GM06990 (cell line): ENCODE measurements around the gene STRBP.
A peak's percentile ranks its signal among the peaks of the same experiment; 100 is the strongest.

Experiments
- DNase-seq: peaks from one replicate; pipeline ENCODE4 v3.0.0-alpha.2; 2011; ENCODE audit not compliant: insufficient read length; ENCODE audit errors: extremely low read depth
- H3K27me3 ChIP-seq: replicated peaks from 2 replicates; pipeline ENCODE4 v1.6.0; 2011; ENCODE audit warnings: low read length; ENCODE audit not compliant: control insufficient read depth, insufficient read depth
- H3K36me3 ChIP-seq: 2 replicates; pipeline ENCODE4 v1.5.1; 2011; ENCODE audit warnings: low read length; ENCODE audit not compliant: control insufficient read depth, insufficient read depth
- H3K4me3 ChIP-seq: replicated peaks from 2 replicates; pipeline ENCODE4 v1.5.1; 2011; ENCODE audit warnings: low read depth, mild to moderate bottlenecking, control low read depth, low read length
- TF ChIP-seq, protein P1 (sequence below): IDR thresholded peaks from 2 replicates; pipeline ENCODE4 v1.5.1; 2011; ENCODE audit warnings: low read length, control low read depth, mild to moderate bottlenecking, inconsistent platforms; ENCODE audit not compliant: insufficient read depth, poor library complexity, severe bottlenecking

STRBP gene

DNA sequence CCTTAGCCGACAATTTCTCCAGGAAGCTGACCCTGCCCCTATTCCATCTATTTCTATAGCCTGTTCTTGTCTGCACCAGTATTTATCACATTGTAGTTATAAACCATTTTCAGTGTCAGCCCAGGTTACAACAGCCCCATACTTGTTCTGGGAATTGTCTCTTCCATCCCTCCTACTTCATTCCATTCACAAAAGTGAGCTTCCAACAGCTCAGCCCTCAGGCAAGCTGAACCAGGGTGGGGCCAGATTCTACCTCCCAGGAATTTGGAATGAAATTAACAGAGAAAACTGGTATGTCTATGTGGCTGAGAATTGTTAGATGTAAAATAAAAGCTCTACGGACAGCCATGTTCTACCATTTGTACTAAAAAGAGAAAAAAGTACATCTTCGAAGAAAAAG is 36.1 kb downstream of the STRBP start:
- DNase-seq: no peak
- no peaks in the 10 kb centered on the region for H3K27me3 ChIP-seq
- H3K4me3 ChIP-seq: no peak overlapping the region
- no peaks in the 10 kb centered on the region; the same call in 1 of the 2 replicates for H3K36me3 ChIP-seq
- TF ChIP-seq, protein P1, sequence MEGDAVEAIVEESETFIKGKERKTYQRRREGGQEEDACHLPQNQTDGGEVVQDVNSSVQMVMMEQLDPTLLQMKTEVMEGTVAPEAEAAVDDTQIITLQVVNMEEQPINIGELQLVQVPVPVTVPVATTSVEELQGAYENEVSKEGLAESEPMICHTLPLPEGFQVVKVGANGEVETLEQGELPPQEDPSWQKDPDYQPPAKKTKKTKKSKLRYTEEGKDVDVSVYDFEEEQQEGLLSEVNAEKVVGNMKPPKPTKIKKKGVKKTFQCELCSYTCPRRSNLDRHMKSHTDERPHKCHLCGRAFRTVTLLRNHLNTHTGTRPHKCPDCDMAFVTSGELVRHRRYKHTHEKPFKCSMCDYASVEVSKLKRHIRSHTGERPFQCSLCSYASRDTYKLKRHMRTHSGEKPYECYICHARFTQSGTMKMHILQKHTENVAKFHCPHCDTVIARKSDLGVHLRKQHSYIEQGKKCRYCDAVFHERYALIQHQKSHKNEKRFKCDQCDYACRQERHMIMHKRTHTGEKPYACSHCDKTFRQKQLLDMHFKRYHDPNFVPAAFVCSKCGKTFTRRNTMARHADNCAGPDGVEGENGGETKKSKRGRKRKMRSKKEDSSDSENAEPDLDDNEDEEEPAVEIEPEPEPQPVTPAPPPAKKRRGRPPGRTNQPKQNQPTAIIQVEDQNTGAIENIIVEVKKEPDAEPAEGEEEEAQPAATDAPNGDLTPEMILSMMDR: no peak

DNA sequence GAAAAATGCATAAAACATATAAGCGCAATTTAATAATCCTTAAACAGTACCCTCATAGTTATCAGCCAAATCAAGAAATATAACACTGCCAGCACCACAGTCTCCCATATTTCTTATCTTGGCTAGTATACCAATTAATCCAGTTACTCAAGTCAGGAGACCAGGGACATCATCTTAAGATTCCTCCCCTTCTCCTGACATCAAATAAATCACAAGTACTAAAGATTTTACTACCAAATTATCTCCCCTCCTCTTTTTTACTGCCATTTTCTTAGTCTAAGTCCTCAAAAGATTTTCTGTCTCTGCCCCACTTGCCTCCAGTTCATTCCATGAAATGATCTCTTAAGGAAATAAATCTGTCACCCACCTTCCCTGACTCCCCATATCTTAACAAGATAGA is 37.0 kb downstream of the STRBP start:
- H3K36me3 ChIP-seq: no peaks in the 10 kb centered on the region; the same call in 1 of the 2 replicates
- no peak for DNase-seq
- H3K27me3 ChIP-seq: no peaks in the 10 kb centered on the region
- H3K4me3 ChIP-seq: no peak overlapping the region
- TF ChIP-seq, protein P1: no peak

DNA sequence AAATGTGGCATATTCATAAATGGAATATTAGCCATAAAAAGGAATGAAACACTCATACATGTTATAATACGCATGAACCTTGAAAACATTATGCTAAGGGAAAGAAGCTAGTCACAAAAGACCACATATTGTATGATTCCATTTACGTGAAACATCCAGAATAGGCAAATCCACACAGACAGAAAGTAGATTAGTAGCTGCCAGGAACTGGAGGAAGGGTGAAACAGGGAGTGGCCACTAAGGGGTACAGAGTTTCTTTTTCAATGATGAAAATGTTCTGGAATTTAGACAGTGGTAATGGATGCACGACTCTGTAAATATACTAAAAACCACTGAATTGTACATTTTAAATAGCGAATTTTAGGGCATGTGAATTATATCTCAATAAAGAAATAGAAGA is 39.4 kb downstream of the STRBP start:
- no peaks in the 10 kb centered on the region; the same call in 1 of the 2 replicates for H3K36me3 ChIP-seq
- TF ChIP-seq, protein P1: no peak
- no peaks in the 10 kb centered on the region for H3K27me3 ChIP-seq
- no peak for DNase-seq
- no peak overlapping the region for H3K4me3 ChIP-seq

DNA sequence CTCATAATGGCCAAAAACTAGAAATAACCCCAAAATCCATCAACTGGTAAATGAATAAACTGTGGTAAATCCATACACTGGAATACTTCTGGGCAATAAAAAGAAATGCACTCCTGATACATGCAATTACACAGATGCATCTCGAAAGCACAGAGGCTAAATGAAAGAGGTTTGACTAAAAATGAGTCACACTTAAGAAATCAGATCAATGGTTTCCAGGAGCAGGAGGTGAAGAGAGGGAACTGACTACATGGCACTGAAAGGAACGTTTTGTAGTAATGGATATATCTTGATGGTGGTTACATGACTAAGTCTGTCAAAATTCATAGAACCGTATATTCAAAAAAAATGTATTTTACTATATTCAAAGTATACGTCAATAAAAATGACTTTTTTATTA is 42.4 kb downstream of the STRBP start:
- H3K4me3 ChIP-seq: no peak overlapping the region
- TF ChIP-seq, protein P1: no peak
- no peak for DNase-seq
- no peaks in the 10 kb centered on the region for H3K27me3 ChIP-seq
- H3K36me3 ChIP-seq: no peaks in the 10 kb centered on the region; the same call in 1 of the 2 replicates

DNA sequence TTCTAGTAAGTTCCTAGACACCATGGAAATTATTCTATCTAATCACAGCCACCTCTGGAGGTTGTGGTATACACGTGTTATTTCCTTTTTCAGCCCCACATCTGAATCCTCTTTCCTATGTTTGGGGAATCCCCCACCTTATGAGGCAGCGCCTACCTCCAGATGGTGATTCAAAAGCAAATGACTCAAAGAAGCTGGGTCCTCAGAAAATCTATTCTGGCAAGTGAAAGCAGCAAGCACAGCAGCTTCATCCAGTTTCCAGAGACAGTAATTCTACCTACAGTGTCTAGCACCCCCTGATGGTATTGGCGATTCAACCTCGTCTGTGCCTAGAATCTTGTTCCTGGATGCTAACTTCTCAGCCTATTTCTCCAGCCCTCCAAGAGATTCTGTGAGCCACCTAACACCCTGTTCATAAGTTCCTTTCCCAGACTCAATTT is 43.0 kb downstream of the STRBP start:
- Histone ChIP-seq H3K4me3 (no peak overlapping the region), H3K36me3 (no peaks in the 10 kb centered on the region; the same call in 1 of the 2 replicates), H3K27me3 (no peaks in the 10 kb centered on the region)
- peak; percentile 79 for DNase-seq
- TF ChIP-seq, protein P1: peak; percentile 74

DNA sequence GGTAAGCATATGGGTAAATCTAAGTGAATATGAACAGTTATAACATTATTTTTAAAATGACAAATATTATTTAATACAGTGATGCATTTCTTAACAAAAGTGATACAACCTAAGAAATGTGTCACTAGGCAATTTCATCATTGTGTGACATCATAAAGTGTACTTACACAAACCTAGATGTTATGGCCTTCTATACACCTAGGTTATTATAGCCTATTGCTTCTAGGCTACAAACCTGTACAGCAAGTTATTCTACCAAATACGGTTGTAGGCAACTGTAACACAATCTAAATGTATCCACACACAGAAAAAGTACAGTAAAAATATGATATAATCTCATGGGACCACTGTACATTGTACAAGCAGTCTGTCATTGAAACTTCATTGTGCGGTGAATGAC is 48.3 kb downstream of the STRBP start:
- Histone ChIP-seq H3K36me3 (no peaks in the 10 kb centered on the region), H3K27me3 (no peaks in the 10 kb centered on the region), H3K4me3 (no peak overlapping the region)
- DNase-seq: no peak
- TF ChIP-seq, protein P1: no peak
